ENCODE measurements around the gene MAP1S.

Gene MAP1S

GRCh38 chr19:17718947-17719711 lies at the start of gene MAP1S:
TSS of gene MAP1S (plus strand) at chr19:17719480. CDS start at chr19:17719503, 23 bp downstream.
- DNase-seq (ENCODE audit: low spot score): peak; percentile 73

DNA sequence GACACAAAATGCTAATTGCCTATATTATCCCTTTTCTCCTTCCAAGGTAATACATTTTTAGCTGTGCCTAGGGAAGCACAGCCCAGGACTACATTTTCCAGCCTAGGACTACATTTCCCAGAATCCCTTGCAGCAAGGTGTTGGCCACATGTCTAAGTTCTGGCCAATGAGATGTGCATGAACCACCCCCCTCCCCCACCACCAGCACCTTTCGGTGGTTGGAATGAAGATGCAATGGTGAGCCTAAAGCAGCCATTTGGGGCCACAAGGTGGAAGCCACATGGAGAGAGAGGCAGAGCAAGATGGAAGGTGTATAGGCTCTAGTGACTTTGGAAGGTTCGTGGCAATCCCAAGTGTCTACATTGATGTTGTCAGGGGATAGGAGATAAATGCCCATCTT lies 47.4 kb upstream of the MAP1S start:
- DNase-seq (ENCODE audit: low spot score): peak; percentile 77

DNA sequence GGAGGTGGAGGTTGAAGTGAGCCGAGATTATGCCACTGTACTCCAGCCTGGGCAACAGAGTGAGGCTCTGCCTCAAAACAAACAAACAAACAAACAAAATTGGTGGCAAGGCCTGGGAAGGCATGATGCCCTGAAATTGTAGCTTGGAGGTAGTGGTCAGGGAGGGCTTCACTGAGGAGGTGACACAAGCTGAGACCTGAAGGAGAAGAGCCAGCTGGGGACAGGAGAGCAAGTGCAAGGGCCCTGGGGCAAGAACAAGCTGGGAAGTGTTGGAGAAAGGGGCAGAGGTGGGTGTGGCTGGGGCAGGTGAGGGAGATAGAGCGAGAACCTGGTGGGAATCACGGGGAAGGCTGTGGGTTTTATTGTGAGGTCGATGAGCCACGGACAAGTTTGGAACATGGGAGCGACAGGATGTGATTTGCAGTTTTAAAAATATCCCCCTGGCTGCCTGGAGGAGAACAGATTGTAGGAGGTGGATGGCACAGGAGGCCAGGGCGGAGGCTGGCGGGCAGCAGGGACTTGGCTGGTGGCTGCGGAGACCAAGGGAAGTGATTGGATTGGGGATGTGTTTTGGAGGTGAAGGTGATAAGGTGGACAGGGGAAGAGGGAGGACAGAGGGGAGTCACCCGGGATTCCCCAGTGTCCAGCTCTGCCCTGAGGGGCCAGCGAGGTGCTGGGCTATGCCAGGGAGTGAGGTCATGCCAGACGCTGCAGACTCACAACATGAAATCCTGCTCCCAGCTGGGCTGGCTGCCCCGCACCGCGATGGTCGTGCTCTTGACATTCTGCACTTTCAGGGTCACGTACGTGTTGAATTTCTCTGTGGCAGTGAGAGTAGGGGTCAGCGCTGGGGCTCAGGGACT lies 45.1 kb upstream of the MAP1S start:
- DNase-seq (ENCODE audit: low spot score): no peak

DNA sequence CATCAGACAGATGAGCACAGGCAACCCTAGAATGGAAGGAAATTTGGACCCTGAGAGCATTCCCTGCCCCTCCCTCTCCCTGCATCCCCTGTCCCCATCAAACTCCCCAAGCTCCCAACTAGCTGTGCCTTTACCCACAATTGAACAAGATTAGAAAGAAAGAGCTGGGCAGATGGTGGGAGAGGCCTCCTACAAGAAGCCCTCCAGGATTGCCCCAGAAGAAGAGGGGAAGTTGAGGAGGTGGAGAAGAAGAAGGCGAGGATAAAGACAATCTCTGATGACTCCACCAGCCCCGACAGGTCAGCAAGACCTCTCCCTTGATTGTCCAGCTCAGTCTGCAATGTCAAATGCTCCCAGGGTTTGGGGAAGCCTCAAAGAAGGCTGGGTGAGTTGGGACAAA lies 43.0 kb upstream of the MAP1S start:
- DNase-seq (ENCODE audit: low spot score): no peak

DNA sequence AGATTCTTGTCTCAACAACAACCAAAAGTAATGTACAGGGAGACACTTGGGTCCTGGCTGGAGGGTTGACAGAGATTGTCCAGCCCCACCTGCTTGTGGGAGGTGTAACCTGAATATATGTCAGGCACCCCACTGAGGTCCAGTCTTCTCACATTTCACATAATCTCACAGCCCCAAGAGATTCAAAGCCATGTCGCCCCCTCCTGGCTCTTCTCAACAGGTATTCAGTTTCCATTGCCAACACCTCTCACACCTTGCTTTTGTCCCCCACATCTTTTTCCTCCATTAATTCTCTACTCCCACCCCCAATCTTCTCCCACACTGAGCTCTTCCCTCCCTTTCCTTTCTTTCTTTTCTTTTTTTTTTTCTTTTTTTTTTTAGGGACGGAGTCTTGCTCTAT lies 42.3 kb upstream of the MAP1S start:
- DNase-seq (ENCODE audit: low spot score): peak; percentile 36

- no peak for DNase-seq (ENCODE audit: low spot score)
These were observed 40.4 kb upstream of the MAP1S start for GRCh38 chr19:17678836-17679235.

DNA sequence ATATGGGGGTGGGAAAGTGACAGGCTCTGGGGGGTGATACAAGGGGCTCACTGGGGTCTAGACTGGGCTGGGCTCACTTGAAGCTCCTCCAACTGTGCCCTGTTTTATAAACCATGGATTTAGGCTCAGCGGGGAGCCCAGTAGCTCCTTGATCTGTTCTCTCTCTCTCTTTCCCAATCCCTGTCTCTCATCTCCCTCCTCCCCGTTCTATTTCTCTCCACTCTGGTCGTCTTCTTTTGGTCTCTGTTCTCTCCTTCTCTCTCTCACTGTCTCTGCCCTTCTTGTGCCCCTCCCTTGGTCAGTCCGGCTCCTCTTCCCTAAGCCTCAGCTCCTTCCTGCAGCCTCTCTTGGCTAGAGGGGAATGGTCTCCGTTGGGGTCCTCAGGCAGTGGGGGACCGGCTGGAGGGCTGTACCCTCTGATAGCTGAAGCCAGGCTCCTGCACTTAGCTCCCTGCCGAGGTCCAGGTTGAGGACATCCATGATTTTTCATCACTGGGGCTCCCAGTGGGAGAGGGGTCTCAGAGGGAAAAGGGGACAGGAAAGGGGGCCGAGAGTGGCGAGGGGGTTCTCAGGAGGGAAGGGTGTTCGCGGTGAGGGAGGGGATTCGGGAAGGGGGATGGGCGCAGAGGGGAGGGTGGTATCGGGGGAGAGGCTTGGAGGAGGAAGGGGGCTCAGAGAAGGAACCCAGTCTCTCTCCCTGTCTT lies 39.6 kb upstream of the MAP1S start:
- DNase-seq (ENCODE audit: low spot score): no peak

GRCh38 chr19:17680230-17680722 lies 39.0 kb upstream of the MAP1S start:
- peak; percentile 46 for DNase-seq (ENCODE audit: low spot score)

DNA sequence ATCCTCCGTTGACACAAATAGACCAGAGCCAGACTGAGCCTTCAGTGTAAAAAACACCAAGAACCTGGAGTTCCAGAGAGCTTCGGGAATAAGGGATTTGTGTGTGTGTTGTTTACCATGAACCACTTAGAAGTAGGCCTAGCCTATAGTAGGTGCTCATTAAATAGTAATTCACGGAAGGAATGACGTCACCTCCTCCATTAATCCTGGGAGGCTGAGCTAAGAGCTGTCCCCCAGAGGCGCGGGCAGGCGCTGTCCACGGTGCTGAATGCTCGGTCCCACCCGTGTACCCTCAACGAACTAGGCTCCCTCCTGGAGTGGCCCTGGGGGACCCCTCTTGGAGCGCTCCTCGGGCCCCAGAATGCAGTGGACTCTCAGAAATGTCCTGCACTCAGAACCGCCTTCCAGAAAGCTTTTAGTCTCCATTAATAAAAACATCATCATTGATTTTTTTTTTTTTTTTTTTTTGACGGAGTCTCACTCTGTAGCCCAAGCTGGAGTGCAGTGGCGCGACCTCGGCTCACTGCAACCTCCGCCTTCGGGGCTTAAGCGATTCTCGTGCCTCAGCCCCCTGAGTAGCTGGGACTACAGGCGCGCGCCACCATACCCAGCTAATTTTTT lies 37.7 kb upstream of the MAP1S start:
- peak; percentile 31 for DNase-seq (ENCODE audit: low spot score)

DNA sequence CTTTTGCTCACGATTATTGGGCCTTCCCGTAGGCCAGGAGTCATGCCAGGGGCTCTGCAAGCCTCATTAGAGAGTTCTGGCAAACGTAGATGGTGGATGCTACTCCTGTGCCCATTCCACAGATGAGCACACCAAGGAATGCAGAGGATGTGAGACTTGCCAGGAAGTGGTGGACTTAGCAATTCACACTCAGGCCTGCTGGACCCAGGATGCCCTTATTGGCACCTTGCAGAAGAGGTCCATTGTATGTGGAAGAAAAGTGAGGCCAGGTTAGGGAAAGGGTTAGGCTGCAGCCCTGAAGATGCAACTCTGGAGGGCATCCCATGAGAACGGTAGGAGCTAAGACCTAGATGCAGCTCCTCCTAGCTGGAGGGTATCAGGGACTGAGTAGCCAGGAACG lies 37.0 kb upstream of the MAP1S start:
- DNase-seq (ENCODE audit: low spot score): no peak

GRCh38 chr19:17683078-17683477 lies 36.2 kb upstream of the MAP1S start:
- DNase-seq (ENCODE audit: low spot score): no peak

DNA sequence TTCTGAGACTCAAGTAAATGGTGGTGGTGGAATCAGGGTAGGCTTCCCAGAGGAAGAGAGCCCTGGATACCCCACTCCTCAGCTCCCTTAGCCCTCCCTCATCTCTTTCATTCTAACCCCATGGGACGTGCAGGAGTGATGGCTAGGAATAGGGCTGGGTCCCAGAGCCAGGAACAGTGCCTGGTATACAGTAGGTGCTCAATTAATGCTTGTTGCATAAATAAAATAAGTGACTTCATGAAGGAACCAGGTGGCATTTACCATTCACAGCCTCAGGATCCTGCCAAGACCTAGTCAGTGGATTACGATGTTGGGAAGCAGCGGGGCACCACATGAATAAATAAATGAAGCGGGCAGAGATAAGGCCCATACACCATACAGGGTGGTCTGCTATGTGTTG lies 35.0 kb upstream of the MAP1S start:
- no peak for DNase-seq (ENCODE audit: low spot score)

- no peak for DNase-seq (ENCODE audit: low spot score)
These were observed 33.7 kb upstream of the MAP1S start for GRCh38 chr19:17685451-17686022.

- no peak for DNase-seq (ENCODE audit: low spot score)
These were observed 33.2 kb upstream of the MAP1S start for GRCh38 chr19:17686023-17686521.

GRCh38 chr19:17686592-17687024 lies 32.7 kb upstream of the MAP1S start:
- DNase-seq (ENCODE audit: low spot score): no peak

GRCh38 chr19:17687141-17687856 lies 32.0 kb upstream of the MAP1S start:
- DNase-seq (ENCODE audit: low spot score): no peak

- DNase-seq (ENCODE audit: low spot score): no peak
These were observed 31.2 kb upstream of the MAP1S start, which contains the start of gene UNC13A for GRCh38 chr19:17687857-17688784. TSS of gene UNC13A (minus strand) at chr19:17688354. CDS start at chr19:17688199, 155 bp downstream.

- DNase-seq (ENCODE audit: low spot score): no peak
These were observed 30.3 kb upstream of the MAP1S start for GRCh38 chr19:17688853-17689595.

GRCh38 chr19:17692566-17692965 lies 26.7 kb upstream of the MAP1S start:
- no peak for DNase-seq (ENCODE audit: low spot score)
